Epithelial cell of umbilical artery (primary cell): Measurements from ENCODE around the gene CFC1B. TPM values are rescaled to one million over a fixed set of nuclear protein-coding genes. Genes with fewer than 3 reads are reported as not detected.

Experiments used
- total RNA-seq: library from RNA; depleted of rRNA; stranded (reverse); fragments of >200 nt; gene quantifications from 2 replicates; pipeline ENCODE4 v1.2.3, GENCODE V29; 2014

CFC1B gene
- not detected in 2 replicates for total RNA-seq

GRCh38 chr2:130520992-130521391 lies at the start of gene CFC1B:
CFC1B (plus strand) TSS chr2:130521222; CDS start chr2:130521485, 263 bp downstream.

GRCh38 chr2:130509228-130509627 lies 11.8 kb upstream of the CFC1B start, which contains the start of gene POTEI:
POTEI (minus strand) TSS chr2:130509328; CDS start chr2:130509235, 93 bp downstream.

Other genes with a start within 250 kb of the CFC1B start
- gene IMP4, start 178.3 kb upstream of the CFC1B start, total RNA-seq, result 91.5 and 112 TPM in 2 replicates
- 13.3 and 19.3 TPM in 2 replicates for gene PTPN18, start 165.2 kb upstream of the CFC1B start, total RNA-seq
- gene POTEI, start 11.9 kb upstream of the CFC1B start, total RNA-seq, result under 0.01 TPM in 2 replicates
- gene CFC1, start 78.4 kb downstream of the CFC1B start, total RNA-seq, result not detected in 2 replicates
- not detected in 2 replicates for gene POTEJ, start 90.2 kb downstream of the CFC1B start, total RNA-seq
- not detected in 2 replicates for gene GPR148, start 207.8 kb downstream of the CFC1B start, total RNA-seq
- not detected in 2 replicates for gene AMER3, start 234.3 kb downstream of the CFC1B start, total RNA-seq